PC-3 (cell line): ENCODE measurements around the gene IFT43. TPM values are rescaled to one million over a fixed set of nuclear protein-coding genes. Genes with fewer than 3 reads are reported as not detected.

Experiments
- ATAC-seq: fragments of 200-7000 bp; cut with Tn5 transposase; 2 replicates; pipeline ENCODE4 v1.9.1; 2020; ENCODE audit warnings: mild to moderate bottlenecking, moderate library complexity
- BruUV-seq: library from RNA; stranded (reverse); fragments of 400-500 nt; replicated peaks from 2 replicates; lab custom pipeline; 2021; lab: Mats Ljungman, UMichigan
- CTCF ChIA-PET: fragments of 300-600 bp; sonication (Branson Sonifier 250); formaldehyde crosslinking; loops from one replicate; lab custom pipeline; 2022; ENCODE audit warnings: antibody characterized with exemption; lab: Charles Lee
- POLR2A ChIA-PET: fragments of 300-600 bp; sonication (Branson Sonifier 250); formaldehyde crosslinking; loops from one replicate; lab custom pipeline; 2022; ENCODE audit warnings: antibody characterized with exemption; ENCODE audit not compliant: unreplicated experiment; lab: Charles Lee
- DNase-seq: peaks from one replicate; pipeline ENCODE4 v3.0.0-alpha.2; 2015
- H2AFZ ChIP-seq: fragments of 300-600 bp; sonication (generic); 2 replicates; pipeline ENCODE4 v1.6.0; 2016; ENCODE audit warnings: antibody characterized with exemption, low read length
- H3F3A ChIP-seq: fragments of 300-600 bp; sonication (generic); one replicate; pipeline ENCODE4 v1.6.0; 2017; ENCODE audit warnings: antibody characterized with exemption, low read length, control low read depth, mild to moderate bottlenecking; ENCODE audit not compliant: unreplicated experiment
- H3K27ac ChIP-seq: fragments of 300-600 bp; sonication (generic); 2 replicates; pipeline ENCODE4 v1.5.1; 2016; ENCODE audit warnings: mild to moderate bottlenecking, low read length
- H3K27me3 ChIP-seq: fragments of 300-600 bp; sonication (generic); 2 replicates; pipeline ENCODE4 v1.6.1; 2016; ENCODE audit warnings: low read length, mixed read lengths
- H3K36me3 ChIP-seq: fragments of 300-600 bp; sonication (generic); 2 replicates; pipeline ENCODE4 v1.6.1; 2016; ENCODE audit warnings: low read depth, mixed run types, low read length, mixed read lengths
- H3K4me1 ChIP-seq: fragments of 300-600 bp; sonication (generic); 2 replicates; pipeline ENCODE4 v1.5.1; 2016; ENCODE audit warnings: low read length; ENCODE audit not compliant: insufficient read depth
- H3K4me2 ChIP-seq: fragments of 300-600 bp; sonication (generic); 2 replicates; pipeline ENCODE4 v1.6.0; 2016; ENCODE audit warnings: low read length
- H3K4me3 ChIP-seq: fragments of 300-600 bp; sonication (generic); 2 replicates; pipeline ENCODE4 v1.5.1; 2016; ENCODE audit warnings: mild to moderate bottlenecking, low read length, mixed read lengths
- H3K79me2 ChIP-seq: fragments of 300-600 bp; sonication (generic); 2 replicates; pipeline ENCODE4 v1.6.1; 2017; ENCODE audit warnings: low read length, mixed read lengths
- H3K9ac ChIP-seq: fragments of 300-600 bp; sonication (generic); 2 replicates; pipeline ENCODE4 v1.6.0; 2016; ENCODE audit warnings: mild to moderate bottlenecking, low read length
- H3K9me2 ChIP-seq: fragments of 300-600 bp; sonication (generic); replicated peaks from 2 replicates; pipeline ENCODE4 v1.6.1; 2016; ENCODE audit warnings: mixed run types, low read length, mixed read lengths
- H3K9me3 ChIP-seq: fragments of 300-600 bp; sonication (generic); 2 replicates; pipeline ENCODE4 v1.6.1; 2016; ENCODE audit warnings: low read length, mixed read lengths
- H4K20me1 ChIP-seq: fragments of 300-600 bp; sonication (generic); 2 replicates; pipeline ENCODE4 v1.6.1; 2016; ENCODE audit warnings: low read length, mixed read lengths
- CTCF ChIP-seq: fragments of 300-600 bp; sonication (generic); conservative IDR thresholded peaks from 2 replicates; pipeline ENCODE4 v1.5.1; 2017; ENCODE audit warnings: antibody characterized with exemption, low read depth, mild to moderate bottlenecking, low read length
- EZH2 ChIP-seq: fragments of 300-600 bp; sonication (generic); IDR thresholded peaks from one replicate; pipeline ENCODE4 v1.6.1; 2017; ENCODE audit warnings: antibody characterized with exemption, mild to moderate bottlenecking, low read length; ENCODE audit not compliant: unreplicated experiment
- EZH2phosphoT487 ChIP-seq: fragments of 300-600 bp; sonication (generic); IDR thresholded peaks from 2 replicates; pipeline ENCODE4 v1.6.1; 2018; ENCODE audit warnings: mild to moderate bottlenecking, antibody characterized with exemption, low read length, borderline replicate concordance
- intact Hi-C: fragments of 100-400 bp; cut with micrococcal nuclease; formaldehyde crosslinking; loops from 2 replicates; pipeline ENCODE4 v1.9.0; 2023
- total RNA-seq: library from RNA; depleted of rRNA; stranded (reverse); fragments of >200 nt; gene quantifications from 2 replicates; pipeline ENCODE4 v1.2.3, GENCODE V29; 2014

Gene IFT43
- total RNA-seq, 1 experiment from 2014 or later, result 41.3 TPM

- Histone ChIP-seq H3K36me3 (no peaks in the 10 kb centered on the region), H3K9me3 (no peaks in the 10 kb centered on the region), H3K27me3 (peaks cover 12% of the 10 kb centered on the region), H3K27ac (no peak overlapping the region), H3K9me2 (no peaks in the 10 kb centered on the region), H3K79me2 (no peaks in the 10 kb centered on the region), H3K4me2 (no peak overlapping the region), H4K20me1 (no peaks in the 10 kb centered on the region), H2AFZ (no peak overlapping the region), H3K4me1 (no peaks in the 10 kb centered on the region), H3K9ac (no peak overlapping the region), H3F3A (no peaks in the 10 kb centered on the region), H3K4me3 (no peak overlapping the region)
- DNase-seq (no peak), ATAC-seq (no peak)
- no peak for TF ChIP-seq EZH2
- no peak for TF ChIP-seq EZH2phosphoT487
- no peak for TF ChIP-seq CTCF
- ChIA-PET CTCF (no interaction called here), POLR2A (no interaction called here)
- intact Hi-C loops, result no loop called here
- BruUV-seq, result no TSS peak
Measured at GRCh38 chr14:76098916-76099675, 113.5 kb downstream of the IFT43 start.

- H3K36me3 ChIP-seq, result no peaks in the 10 kb centered on the region
- no peak overlapping the region for H3K27ac ChIP-seq
- ChIA-PET POLR2A (no interaction called here), CTCF (no interaction called here)
- H2AFZ ChIP-seq, result no peak overlapping the region
- BruUV-seq, result no TSS peak
- no peaks in the 10 kb centered on the region for H3K9me2 ChIP-seq
- intact Hi-C loops, result no loop called here
- H3K27me3 ChIP-seq, result peaks cover 12% of the 10 kb centered on the region
- TF ChIP-seq EZH2phosphoT487 (no peak), EZH2 (no peak), CTCF (no peak)
- DNase-seq (no peak), ATAC-seq (no peak)
- no peaks in the 10 kb centered on the region for H3K79me2 ChIP-seq
- H4K20me1 ChIP-seq, result no peaks in the 10 kb centered on the region
- no peak overlapping the region for H3K4me2 ChIP-seq
- H3K4me1 ChIP-seq, result no peaks in the 10 kb centered on the region
- no peaks in the 10 kb centered on the region for H3K9me3 ChIP-seq
- no peak overlapping the region for H3K4me3 ChIP-seq
- no peak overlapping the region for H3K9ac ChIP-seq
- no peaks in the 10 kb centered on the region for H3F3A ChIP-seq
Measured at GRCh38 chr14:76100236-76100635, 114.7 kb downstream of the IFT43 start.
